ENCODE data around the gene CCHCR1. TPM values are rescaled to one million over a fixed set of nuclear protein-coding genes. Genes with fewer than 3 reads are reported as not detected.

The CCHCR1 gene
- total and polyA plus RNA-seq, 2 of the 13 experiments (the other 11 are each of a cell fraction or from before 2014, with no cell fraction given), result 14.6 to 28.2 TPM

DNA sequence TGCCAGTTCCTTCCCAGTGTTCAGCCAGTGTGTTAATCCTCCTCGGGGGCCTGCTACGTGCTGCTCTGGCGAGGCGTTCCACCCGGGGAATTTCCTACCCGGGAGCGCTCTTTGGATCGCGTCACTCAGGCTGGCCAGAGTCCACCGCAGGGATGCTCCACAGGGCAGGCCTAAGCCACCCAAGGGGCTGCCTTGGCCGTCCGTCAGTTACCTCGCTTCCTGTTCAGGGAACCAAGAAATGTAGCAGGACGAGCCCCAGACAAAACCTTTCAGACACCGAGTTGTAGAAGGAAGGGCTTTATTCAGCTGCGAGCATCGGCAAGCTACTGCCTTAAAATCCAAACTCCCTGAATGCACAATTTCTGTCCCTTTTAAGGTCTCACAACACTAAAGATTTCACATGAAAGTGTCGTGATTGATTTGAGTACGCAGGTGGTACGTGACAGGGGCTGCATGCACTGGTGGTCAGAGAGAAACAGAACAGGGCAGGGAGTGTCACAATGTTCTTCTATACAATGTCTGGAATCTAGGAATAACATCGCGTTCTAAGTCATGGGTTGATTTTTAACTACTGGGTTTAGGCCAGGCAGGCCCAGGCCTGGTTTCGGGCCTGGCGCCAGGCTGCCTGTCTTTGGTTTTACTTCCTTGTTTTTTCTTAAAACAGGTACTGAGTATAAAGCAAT lies 28.6 kb upstream of the CCHCR1 start:
- H3K27me3 ChIP-seq (ENCODE audit: control insufficient read depth in 1 of 2, insufficient read depth in 2 of 2, low read length in 2 of 2), result no peaks in the 10 kb centered on the region
- H3K4me1 ChIP-seq (ENCODE audit: insufficient read depth, low read length), result peaks cover 44% of the 10 kb centered on the region
- FAIRE-seq, result peak; percentile 50
- ChIA-PET CTCF (ENCODE audit: low intra/inter-chr PET ratio, low total read pairs) (no interaction called here), POLR2A (interaction anchor here (1.5 to 1.8 kb wide), 2 partner anchors 27 to 49 kb away, joined by 5 read pairs; partner anchors contain the start of gene TCF19)
- H3K36me3 ChIP-seq (replicated peaks in 1 of 2; ENCODE audit: control insufficient read depth in 1 of 2, insufficient read depth in 2 of 2, low read length in 2 of 2), result peaks cover 0 to 5% of the 10 kb centered on the region in 2 experiments; a peak in 1 of 5 replicates
- peak overlapping the region; percentile 94 for H3K4me2 ChIP-seq (ENCODE audit: low read depth, low read length)
- 2% methylated on average over 14 of the region's 24 CpGs for WGBS (ENCODE audit: low lambda C conversion rate)
- peak overlapping the region; percentile 94 for H3K27ac ChIP-seq (ENCODE audit: extremely low read length, insufficient read depth, low read length)
- BruUV-seq (replicated peaks), result TSS peak; percentile 99
- peak; percentile 88 for ATAC-seq
- H3K79me2 ChIP-seq (ENCODE audit: insufficient read depth, low read length), result peaks cover 38% of the 10 kb centered on the region
- intact Hi-C loops (cut with micrococcal nuclease; ENCODE audit: unreplicated experiment) (loop anchor here (1.0 kb wide), 1 partner anchor 28 kb away; the partner anchor contains the start of gene TCF19), in situ Hi-C loops (cut with HindIII; ENCODE audit: extremely low pct_ligation_motif_present, low pct_unique_long_range_greater_than_20kb) (no loop called here)
- peak overlapping the region; percentile 97 for H2AFZ ChIP-seq (ENCODE audit: low read length)
- H3K9me3 ChIP-seq (ENCODE audit: low read length), result no peaks in the 10 kb centered on the region
- H3K9ac ChIP-seq (ENCODE audit: insufficient read depth, low read depth, low read length), result peak overlapping the region; percentile 88
- peak; percentile 75 for DNase-seq (ENCODE audit: low spot score)
- H3K4me3 ChIP-seq (replicated peaks in 1 of 3; ENCODE audit: insufficient read depth in 1 of 3, low read depth in 2 of 3, low read length in 3 of 3), result peak overlapping the region; percentile 57 to 87 (median 70)
- no peaks in the 10 kb centered on the region for H4K20me1 ChIP-seq (ENCODE audit: insufficient read depth, low read length)
- peak; percentile 42; the same call in 1 of the 2 replicates for TF ChIP-seq ZNF761 (CRISPR knock-in tag; conservative IDR thresholded peaks at IDR 0.05)
- TF ChIP-seq ZNF660 (CRISPR knock-in tag; IDR thresholded peaks at IDR 0.05; ENCODE audit: borderline replicate concordance, low read depth), result no peak
- no peak for TF ChIP-seq TBP (CRISPR knock-in tag; IDR thresholded peaks at IDR 0.05)
- 0 out of 2 replicates have a peak, but pooled peaks have one; percentile 33 for TF ChIP-seq DR1 (CRISPR knock-in tag; IDR thresholded peaks at IDR 0.05)
- peak; percentile 71; the same call in 1 of the 2 replicates for TF ChIP-seq ZSCAN29 (CRISPR knock-in tag; conservative IDR thresholded peaks at IDR 0.05)
- peak; percentile 97 for TF ChIP-seq HIVEP1 (CRISPR knock-in tag; IDR thresholded peaks at IDR 0.05)
- peak; percentile 81 for TF ChIP-seq KAT8 (CRISPR knock-in tag; IDR thresholded peaks at IDR 0.05)
- peak; percentile 86; the same call in 1 of the 2 replicates for TF ChIP-seq ARID4A (CRISPR knock-in tag; IDR thresholded peaks at IDR 0.05; ENCODE audit: borderline replicate concordance)
- TF ChIP-seq ZBTB49 (CRISPR knock-in tag; IDR thresholded peaks at IDR 0.05; ENCODE audit: borderline replicate concordance), result no peak
- TF ChIP-seq, protein P1, sequence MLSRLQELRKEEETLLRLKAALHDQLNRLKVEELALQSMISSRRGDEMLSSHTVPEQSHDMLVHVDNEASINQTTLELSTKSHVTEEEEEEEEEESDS (CRISPR knock-in tag; IDR thresholded peaks at IDR 0.05; ENCODE audit: borderline replicate concordance), result 0 out of 2 replicates have a peak, but pooled peaks have one; percentile 63
- peak; percentile 64; the same call in 1 of the 2 replicates for TF ChIP-seq ZNF800 (CRISPR knock-in tag; IDR thresholded peaks at IDR 0.05)
- no peak for TF ChIP-seq KDM6A (CRISPR knock-in tag; IDR thresholded peaks at IDR 0.05; ENCODE audit: low read depth)

Measured in HepG2 (cell line).